Measurements from ENCODE around the gene CACNA2D3.

- TF ChIP-seq CTCF (conservative IDR thresholded peaks at IDR 0.05; ENCODE audit: low read depth, low read length) (no peak), EZH2 (IDR thresholded peaks at IDR 0.05; ENCODE audit: low read length, unreplicated experiment) (no peak), EZH2phosphoT487 (IDR thresholded peaks at IDR 0.05; ENCODE audit: borderline replicate concordance, low read length) (no peak)
Measured at GRCh38 chr3:54691289-54691771, 569.0 kb downstream of the CACNA2D3 start.
